HCT116 (cell line): ENCODE measurements around the gene CST4.

Source experiments
- ATF3 ChIP-seq: IDR thresholded peaks from 2 replicates; pipeline ENCODE4 v1.6.1; 2012
- CTCF ChIP-seq, 3 experiments: fragments of 200-600 bp in 1 of 3; sonication (generic) in 1 of 3; IDR thresholded peaks in 2 of 3; conservative IDR thresholded peaks in 1 of 3; 2 replicates each; pipeline ENCODE4 v1.5.1; 2012 to 2017; ENCODE audit warnings: low read depth in 2 of 3, low read length in 2 of 3, antibody characterized with exemption in 1 of 3, borderline replicate concordance in 1 of 3, control low read depth in 1 of 3, mild to moderate bottlenecking in 1 of 3, mixed read lengths in 1 of 3, mixed run types in 1 of 3, moderate library complexity in 1 of 3; ENCODE audit not compliant: insufficient read depth in 1 of 3
- EGR1 ChIP-seq: IDR thresholded peaks from 2 replicates; pipeline ENCODE4 v1.6.1; 2012; ENCODE audit warnings: low read depth
- EZH2 ChIP-seq: fragments of 200-600 bp; sonication (generic); IDR thresholded peaks from 2 replicates; pipeline ENCODE4 v1.6.1; 2017; ENCODE audit warnings: antibody characterized with exemption, mixed run types
- FOSL1 ChIP-seq: IDR thresholded peaks from 2 replicates; pipeline ENCODE4 v1.6.1; 2012; ENCODE audit warnings: low read depth
- JUND ChIP-seq: IDR thresholded peaks from 2 replicates; pipeline ENCODE4 v1.6.1; 2012
- MAX ChIP-seq: IDR thresholded peaks from 2 replicates; pipeline ENCODE4 v1.6.1; 2012
- POLR2A ChIP-seq: IDR thresholded peaks from 2 replicates; pipeline ENCODE4 v1.7.0; 2011; ENCODE audit warnings: borderline replicate concordance; ENCODE audit not compliant: insufficient read depth, insufficient read length; ENCODE audit errors: extremely low read depth
- POLR2AphosphoS5 ChIP-seq: IDR thresholded peaks from 2 replicates; pipeline ENCODE4 v1.6.1; 2011; ENCODE audit warnings: mild to moderate bottlenecking, low read depth, low read length, moderate library complexity
- RAD21 ChIP-seq: IDR thresholded peaks from 2 replicates; pipeline ENCODE4 v1.6.1; 2012; ENCODE audit warnings: low read depth, mild to moderate bottlenecking
- TCF7L2 ChIP-seq: IDR thresholded peaks from 2 replicates; pipeline ENCODE4 v1.7.0; 2011; ENCODE audit warnings: borderline replicate concordance, inconsistent platforms; ENCODE audit not compliant: insufficient read depth, insufficient read length; ENCODE audit errors: extremely low read depth
- ZBTB33 ChIP-seq: IDR thresholded peaks from 2 replicates; pipeline ENCODE4 v1.6.1; 2011; ENCODE audit warnings: mild to moderate bottlenecking, low read length, moderate library complexity; ENCODE audit not compliant: insufficient replicate concordance; ENCODE audit errors: extremely low read depth

- TF ChIP-seq CTCF (IDR thresholded peaks at IDR 0.05 in 2 of 3, conservative IDR thresholded peaks at IDR 0.05 in 1 of 3; ENCODE audit: borderline replicate concordance in 1 of 3, insufficient read depth in 1 of 3, low read depth in 2 of 3, low read length in 2 of 3) (peak in 2 of 3 experiments; percentile 8 to 12; a peak in 2 of 6 replicates), POLR2AphosphoS5 (no peak), MAX (no peak), ATF3 (no peak), ZBTB33 (no peak), POLR2A (no peak), JUND (no peak), TCF7L2 (no peak), RAD21 (no peak), EGR1 (no peak), EZH2 (no peak), FOSL1 (no peak)
These were observed 22.6 kb downstream of the CST4 start for GRCh38 chr20:23666189-23666588.
